H9 (cell line): ENCODE results near the gene EPGN. TPM values are rescaled to one million over a fixed set of nuclear protein-coding genes. Genes with fewer than 3 reads are reported as not detected.

ENCODE experiments used
- DNase-seq: peaks from one replicate; pipeline ENCODE4 v3.0.0-alpha.2; 2017
- H2AFZ ChIP-seq: one replicate; pipeline ENCODE4 v1.6.1; 2013; ENCODE audit warnings: mild to moderate bottlenecking, low read length, control low read depth, moderate library complexity
- H2AK5ac ChIP-seq: 2 replicates; pipeline ENCODE4 v1.6.1; 2013; ENCODE audit warnings: low read length, control low read depth, mixed read lengths; ENCODE audit not compliant: insufficient read length
- H2BK120ac ChIP-seq: one replicate; pipeline ENCODE4 v1.6.1; 2013; ENCODE audit warnings: low read depth, mild to moderate bottlenecking, low read length, control low read depth, inconsistent platforms; ENCODE audit not compliant: poor library complexity, severe bottlenecking
- H2BK12ac ChIP-seq: 2 replicates; pipeline ENCODE4 v1.6.1; 2013; ENCODE audit warnings: low read length, control low read depth, mixed read lengths, low read depth; ENCODE audit not compliant: insufficient read length
- H2BK15ac ChIP-seq: 2 replicates; pipeline ENCODE4 v1.6.1; 2013; ENCODE audit warnings: low read depth, low read length, control low read depth
- H2BK20ac ChIP-seq: one replicate; pipeline ENCODE4 v1.6.1; 2013; ENCODE audit warnings: low read depth, mild to moderate bottlenecking, low read length, control low read depth, inconsistent platforms; ENCODE audit not compliant: poor library complexity, severe bottlenecking
- H2BK5ac ChIP-seq: 2 replicates; pipeline ENCODE4 v1.6.1; 2013; ENCODE audit warnings: low read length, control low read depth, mixed read lengths; ENCODE audit not compliant: insufficient read length
- H3K14ac ChIP-seq: 2 replicates; pipeline ENCODE4 v1.6.1; 2013; ENCODE audit warnings: low read length, control low read depth; ENCODE audit not compliant: insufficient read depth
- H3K18ac ChIP-seq: 2 replicates; pipeline ENCODE4 v1.6.1; 2013; ENCODE audit warnings: low read depth, mild to moderate bottlenecking, mixed read lengths, low read length, control low read depth; ENCODE audit not compliant: insufficient read length
- H3K23ac ChIP-seq: 2 replicates; pipeline ENCODE4 v1.6.1; 2013; ENCODE audit warnings: low read length, control low read depth, mixed read lengths, low read depth; ENCODE audit not compliant: insufficient read length
- H3K23me2 ChIP-seq: 2 replicates; pipeline ENCODE4 v1.6.1; 2013; ENCODE audit warnings: low read depth, mild to moderate bottlenecking, mixed read lengths, low read length, control low read depth; ENCODE audit not compliant: insufficient read length, poor library complexity, severe bottlenecking
- H3K27ac ChIP-seq: 2 replicates; pipeline ENCODE4 v1.5.1; 2013; ENCODE audit warnings: low read length, control low read depth, mixed read lengths, low read depth; ENCODE audit not compliant: insufficient read length
- H3K27me3 ChIP-seq: 2 replicates; pipeline ENCODE4 v1.6.1; 2013; ENCODE audit warnings: low read length, control low read depth, inconsistent platforms; ENCODE audit not compliant: insufficient read depth
- H3K4ac ChIP-seq: 2 replicates; pipeline ENCODE4 v1.6.1; 2013; ENCODE audit warnings: low read depth, mild to moderate bottlenecking, control low read depth, inconsistent platforms, low read length, moderate library complexity
- H3K4me1 ChIP-seq: 2 replicates; pipeline ENCODE4 v1.6.1; 2013; ENCODE audit warnings: low read length, control low read depth, inconsistent platforms; ENCODE audit not compliant: insufficient read depth
- H3K4me2 ChIP-seq: 2 replicates; pipeline ENCODE4 v1.6.1; 2013; ENCODE audit warnings: low read length, control low read depth, mixed read lengths; ENCODE audit not compliant: insufficient read length, insufficient read depth
- H3K56ac ChIP-seq: 2 replicates; pipeline ENCODE4 v1.6.1; 2013; ENCODE audit warnings: low read depth, mild to moderate bottlenecking, mixed read lengths, low read length, control low read depth; ENCODE audit not compliant: insufficient read length
- H3K79me1 ChIP-seq: 2 replicates; pipeline ENCODE4 v1.6.1; 2013; ENCODE audit warnings: low read depth, mild to moderate bottlenecking, moderate library complexity, low read length, control low read depth, inconsistent platforms; ENCODE audit not compliant: insufficient read depth, poor library complexity, severe bottlenecking
- H3K79me2 ChIP-seq: 2 replicates; pipeline ENCODE4 v1.6.1; 2013; ENCODE audit warnings: low read length, control low read depth, inconsistent platforms; ENCODE audit not compliant: insufficient read depth
- H3K9ac ChIP-seq: 2 replicates; pipeline ENCODE4 v1.6.1; 2013; ENCODE audit warnings: low read length, control low read depth, mixed read lengths; ENCODE audit not compliant: insufficient read length; ENCODE audit errors: extremely low read depth
- H3K9me3 ChIP-seq: one replicate; pipeline ENCODE4 v1.6.1; 2013; ENCODE audit warnings: low read depth, low read length, inconsistent platforms; ENCODE audit not compliant: control insufficient read depth
- H3T11ph ChIP-seq: one replicate; pipeline ENCODE4 v1.6.1; 2013; ENCODE audit warnings: mild to moderate bottlenecking, low read length, control low read depth, inconsistent platforms
- H4K20me1 ChIP-seq: one replicate; pipeline ENCODE4 v1.6.1; 2013; ENCODE audit not compliant: control insufficient read depth, insufficient read length, insufficient read depth
- H4K5ac ChIP-seq: 2 replicates; pipeline ENCODE4 v1.6.1; 2013; ENCODE audit warnings: low read depth, mild to moderate bottlenecking, mixed read lengths, low read length, control low read depth; ENCODE audit not compliant: insufficient read length
- H4K8ac ChIP-seq: replicated peaks from 2 replicates; pipeline ENCODE4 v1.6.1; 2013; ENCODE audit warnings: low read length, control low read depth, mixed read lengths, low read depth; ENCODE audit not compliant: insufficient read length
- H4K91ac ChIP-seq: 2 replicates; pipeline ENCODE4 v1.6.1; 2013; ENCODE audit warnings: low read depth, mild to moderate bottlenecking, moderate library complexity, mixed read lengths, low read length, control low read depth; ENCODE audit not compliant: insufficient read length
- H3K27ac Mint-ChIP-seq, 3 experiments: 2 replicates in 2 of 3; 3 replicates in 1 of 3; pipeline ENCODE4 v1.8.0; 2020 to 2021; ENCODE audit warnings: mixed read lengths in 3 of 3, mild to moderate bottlenecking in 1 of 3, moderate library complexity in 1 of 3
- H3K27me3 Mint-ChIP-seq: 2 replicates; pipeline ENCODE4 v1.8.0; 2021; ENCODE audit warnings: low read depth, mild to moderate bottlenecking, moderate library complexity, mixed read lengths
- H3K36me3 Mint-ChIP-seq, 3 experiments: 2 replicates in 2 of 3; 3 replicates in 1 of 3; pipeline ENCODE4 v1.8.0; 2020 to 2021; ENCODE audit warnings: low read depth in 3 of 3, mixed read lengths in 3 of 3; ENCODE audit not compliant: insufficient read depth in 1 of 3
- H3K4me1 Mint-ChIP-seq, 2 experiments: 2 replicates each; pipeline ENCODE4 v1.8.0; 2020; ENCODE audit warnings: mixed read lengths in 2 of 2
- H3K4me3 Mint-ChIP-seq, 2 experiments: 2 replicates in 1 of 2; 3 replicates in 1 of 2; pipeline ENCODE4 v1.8.0; 2020 to 2021; ENCODE audit warnings: mild to moderate bottlenecking in 2 of 2, mixed read lengths in 2 of 2, moderate library complexity in 1 of 2
- H3K9me3 Mint-ChIP-seq, 2 experiments: 2 replicates in 1 of 2; 3 replicates in 1 of 2; pipeline ENCODE4 v1.8.0; 2020; ENCODE audit warnings: mild to moderate bottlenecking in 2 of 2, mixed read lengths in 2 of 2, moderate library complexity in 1 of 2
- WGBS: extraction: QIAGEN DNeasy Blood & Tissue Kit; methylation state at CpG from one replicate; pipeline ENCODE4 v1.1.7; 2013; ENCODE audit warnings: missing lambda C conversion rate, low lambda C conversion rate, mixed read lengths; ENCODE audit not compliant: insufficient read length; ENCODE audit errors: extremely low coverage; 5-methylcytosine and 5-hydroxymethylcytosine counted together
- total RNA-seq: library from RNA; stranded (reverse); gene quantifications from 2 replicates; pipeline ENCODE4 v1.2.1, GENCODE V29; 2021
- TF ChIP-seq, protein P1 (sequence below): fragments of 200-600 bp; sonication (generic); conservative IDR thresholded peaks from 3 replicates; pipeline ENCODE4 v1.8.0; 2021; ENCODE audit warnings: antibody characterized with exemption, mild to moderate bottlenecking

The EPGN gene
- total RNA-seq, 1 experiment from 2014 or later, result not detected

DNA sequence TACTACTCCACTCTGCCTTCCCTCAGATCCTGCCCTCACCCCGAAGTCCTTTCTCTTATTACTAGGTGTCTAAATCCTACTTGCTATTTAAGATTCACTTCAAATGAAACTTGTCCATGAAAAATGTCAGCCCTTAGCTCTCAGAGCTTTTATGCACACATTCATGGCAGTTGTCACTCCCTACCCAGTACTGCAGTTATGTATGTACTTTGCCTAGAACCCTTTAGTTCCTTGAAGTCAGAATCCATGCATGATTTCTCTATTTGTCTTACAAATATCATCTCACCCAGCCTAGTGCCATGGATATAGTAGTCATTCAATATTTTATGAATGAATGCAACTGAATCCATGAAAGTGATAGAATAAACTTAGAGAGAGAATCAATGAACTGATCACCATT is 3.3 kb upstream of the EPGN start:
- Mint-ChIP-seq H3K27me3 (no peaks in the 10 kb centered on the region), H3K4me1 (no peaks in the 10 kb centered on the region), H3K9me3 (no peaks in the 10 kb centered on the region), H3K27ac (no peak overlapping the region), H3K4me3 (no peak overlapping the region), H3K36me3 (no peaks in the 10 kb centered on the region)
- TF ChIP-seq, protein P1, sequence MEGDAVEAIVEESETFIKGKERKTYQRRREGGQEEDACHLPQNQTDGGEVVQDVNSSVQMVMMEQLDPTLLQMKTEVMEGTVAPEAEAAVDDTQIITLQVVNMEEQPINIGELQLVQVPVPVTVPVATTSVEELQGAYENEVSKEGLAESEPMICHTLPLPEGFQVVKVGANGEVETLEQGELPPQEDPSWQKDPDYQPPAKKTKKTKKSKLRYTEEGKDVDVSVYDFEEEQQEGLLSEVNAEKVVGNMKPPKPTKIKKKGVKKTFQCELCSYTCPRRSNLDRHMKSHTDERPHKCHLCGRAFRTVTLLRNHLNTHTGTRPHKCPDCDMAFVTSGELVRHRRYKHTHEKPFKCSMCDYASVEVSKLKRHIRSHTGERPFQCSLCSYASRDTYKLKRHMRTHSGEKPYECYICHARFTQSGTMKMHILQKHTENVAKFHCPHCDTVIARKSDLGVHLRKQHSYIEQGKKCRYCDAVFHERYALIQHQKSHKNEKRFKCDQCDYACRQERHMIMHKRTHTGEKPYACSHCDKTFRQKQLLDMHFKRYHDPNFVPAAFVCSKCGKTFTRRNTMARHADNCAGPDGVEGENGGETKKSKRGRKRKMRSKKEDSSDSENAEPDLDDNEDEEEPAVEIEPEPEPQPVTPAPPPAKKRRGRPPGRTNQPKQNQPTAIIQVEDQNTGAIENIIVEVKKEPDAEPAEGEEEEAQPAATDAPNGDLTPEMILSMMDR, result no peak
- Histone ChIP-seq H3K9ac (no peak overlapping the region), H3K79me1 (no peaks in the 10 kb centered on the region), H3T11ph (no peak overlapping the region), H3K27ac (no peak overlapping the region), H3K23me2 (no peaks in the 10 kb centered on the region), H3K4me2 (no peak overlapping the region), H2BK5ac (no peak overlapping the region), H3K18ac (no peak overlapping the region), H2BK15ac (no peak overlapping the region), H3K23ac (no peak overlapping the region), H3K9me3 (no peaks in the 10 kb centered on the region), H4K91ac (no peak overlapping the region), H3K4me1 (no peaks in the 10 kb centered on the region), H2AK5ac (no peak overlapping the region), H3K4ac (no peak overlapping the region), H3K56ac (no peak overlapping the region), H3K14ac (no peak overlapping the region), H3K79me2 (no peaks in the 10 kb centered on the region), H2AFZ (no peak overlapping the region), H4K20me1 (no peaks in the 10 kb centered on the region), H2BK120ac (no peak overlapping the region), H4K8ac (no peak overlapping the region), H2BK20ac (no peak overlapping the region), H2BK12ac (no peak overlapping the region), H3K27me3 (no peaks in the 10 kb centered on the region), H4K5ac (no peak overlapping the region)
- no peak for DNase-seq
- WGBS, result no CpG with 5 or more reads among the region's 1 CpG
